Kidney tubule cell (primary cell): ENCODE measurements around the gene RNASE8.

Experiments
- DNase-seq: peaks from one replicate; pipeline ENCODE4 v3.0.0-alpha.2; 2018; ENCODE audit warnings: low spot score

Gene RNASE8

DNA sequence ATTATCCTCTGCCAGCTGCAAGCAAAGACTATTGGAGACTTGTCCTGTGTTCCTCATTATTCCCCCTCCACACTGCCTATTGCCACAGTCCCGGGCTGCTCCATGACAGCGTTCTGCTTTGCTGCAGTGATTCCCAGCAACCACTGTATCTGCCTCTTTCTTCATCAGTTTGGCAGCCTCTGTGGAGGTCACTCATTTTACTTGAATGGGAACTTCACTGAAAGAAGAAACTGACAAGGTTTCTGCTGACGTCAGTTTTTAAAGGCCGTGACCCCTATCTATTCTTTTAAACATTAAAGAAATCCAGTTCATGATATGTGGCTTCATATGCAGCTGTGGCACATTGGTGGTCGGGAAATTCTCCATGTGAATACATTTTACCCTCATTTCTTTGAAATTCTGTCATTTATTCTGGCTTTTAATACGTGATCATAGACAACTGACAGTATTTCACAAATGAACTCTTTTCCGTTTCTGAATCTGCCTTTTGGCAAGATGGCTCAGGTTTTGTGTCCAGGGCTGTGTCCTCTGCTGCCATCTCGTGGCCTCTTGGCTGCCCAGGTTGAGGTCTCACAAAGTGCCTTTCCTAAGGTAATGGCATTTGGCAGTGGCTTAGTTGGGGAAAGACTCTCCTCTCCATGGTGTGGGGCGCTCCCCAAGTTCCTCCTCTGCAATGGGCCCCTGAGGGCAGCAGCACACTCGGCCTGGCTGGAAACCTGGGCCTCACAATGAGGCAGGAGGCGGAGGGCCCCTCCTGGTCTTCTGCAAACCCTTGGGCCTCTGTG is 49.1 kb downstream of the RNASE8 start:
- peak; percentile 82 for DNase-seq

DNA sequence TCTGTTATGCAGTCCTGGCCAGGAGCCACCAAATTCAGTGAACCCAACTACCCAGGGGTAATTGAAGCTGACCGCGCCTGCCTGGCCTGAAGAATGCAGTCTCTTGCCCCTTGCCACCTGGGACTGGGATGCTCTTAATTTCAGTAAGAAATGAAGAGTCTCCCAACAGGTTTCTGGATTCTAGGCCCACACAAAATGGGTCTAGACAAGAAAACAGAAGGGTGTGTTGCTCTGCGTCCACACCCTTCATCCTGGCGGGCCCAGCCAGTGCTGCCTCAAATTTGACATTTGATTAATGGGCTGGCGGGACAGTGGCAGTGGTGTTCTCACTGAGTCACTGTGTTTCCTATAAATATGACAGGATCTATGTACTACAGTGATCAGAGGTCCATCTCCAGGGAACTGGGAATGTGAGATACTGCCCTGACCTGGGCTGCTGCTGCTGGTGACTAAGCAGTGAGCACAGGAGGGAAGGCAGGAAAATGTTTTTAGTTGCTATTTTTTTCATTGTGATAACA is 49.7 kb downstream of the RNASE8 start:
- peak; percentile 69 for DNase-seq
